H1 (cell line): ENCODE results near the gene ACTL10. TPM values are rescaled to one million over a fixed set of nuclear protein-coding genes. Genes with fewer than 3 reads are reported as not detected.

Experiments used
- CTCF ChIA-PET: fragments of 300-600 bp; sonication (Branson Sonifier 250); formaldehyde crosslinking; loops from one replicate; lab custom pipeline; 2021; ENCODE audit not compliant: partially characterized antibody; lab: Charles Lee
- POLR2A ChIA-PET: fragments of 300-600 bp; sonication (Branson Sonifier 250); formaldehyde crosslinking; loops from one replicate; lab custom pipeline; 2021; ENCODE audit warnings: inconsistent platforms; ENCODE audit not compliant: partially characterized antibody; lab: Charles Lee
- DNase-seq, 2 experiments: peaks; one replicate each; pipeline versions ENCODE4 v3.0.0 to v3.0.0-alpha.2; 2010 to 2022; ENCODE audit warnings: low spot score in 2 of 2, low read depth in 1 of 2, mixed read lengths in 1 of 2
- FAIRE-seq: peaks from 2 replicates; lab custom pipeline; 2011; peaks lifted over from hg19 to GRCh38; lab: Jason Lieb, UNC
- H2AFZ ChIP-seq: 2 replicates; pipeline ENCODE4 v1.8.1; 2012; ENCODE audit warnings: low read length, inconsistent platforms
- H2AK5ac ChIP-seq: 2 replicates; pipeline ENCODE4 v1.6.1; 2013; ENCODE audit warnings: low read depth, low read length
- H2BK120ac ChIP-seq: replicated peaks from 2 replicates; pipeline ENCODE3; 2013; ENCODE audit warnings: low read depth, low read length, inconsistent platforms
- H2BK12ac ChIP-seq: 2 replicates; pipeline ENCODE4 v1.6.1; 2013; ENCODE audit warnings: low read depth, low read length
- H2BK15ac ChIP-seq: 2 replicates; pipeline ENCODE4 v1.6.1; 2013; ENCODE audit warnings: low read length
- H2BK20ac ChIP-seq: 2 replicates; pipeline ENCODE4 v1.6.1; 2013; ENCODE audit warnings: low read length
- H2BK5ac ChIP-seq: 2 replicates; pipeline ENCODE4 v1.6.1; 2013; ENCODE audit warnings: low read depth, low read length
- H3K14ac ChIP-seq: 2 replicates; pipeline ENCODE4 v1.6.1; 2013; ENCODE audit warnings: inconsistent platforms; ENCODE audit not compliant: insufficient read length
- H3K18ac ChIP-seq: 2 replicates; pipeline ENCODE4 v1.6.1; 2013; ENCODE audit warnings: low read length; ENCODE audit errors: extremely low read depth
- H3K23ac ChIP-seq: 2 replicates; pipeline ENCODE4 v1.6.1; 2013; ENCODE audit warnings: inconsistent platforms; ENCODE audit not compliant: insufficient read length
- H3K23me2 ChIP-seq: 2 replicates; pipeline ENCODE4 v1.6.1; 2013; ENCODE audit warnings: low read depth, low read length
- H3K27ac ChIP-seq: 2 replicates; pipeline ENCODE4 v1.6.1; 2011; ENCODE audit warnings: low read depth, low read length, inconsistent platforms
- H3K27me3 ChIP-seq, 4 experiments: replicated peaks in 1 of 4; 1 replicate in 1 of 4; 2 replicates in 3 of 4; pipeline versions ENCODE4 v1.6.1 to v1.8.1; 2011 to 2013; ENCODE audit warnings: low read length in 3 of 4, mild to moderate bottlenecking in 3 of 4, inconsistent platforms in 2 of 4, mixed read lengths in 2 of 4, moderate library complexity in 1 of 4; ENCODE audit not compliant: control insufficient read depth in 3 of 4, insufficient read depth in 3 of 4; ENCODE audit errors: extremely low read depth in 1 of 4
- H3K36me3 ChIP-seq, 4 experiments: 2 replicates each; pipeline versions ENCODE4 v1.6.1 to v1.8.1; 2011 to 2013; ENCODE audit warnings: mild to moderate bottlenecking in 4 of 4, low read length in 3 of 4, moderate library complexity in 2 of 4, control low read depth in 1 of 4, inconsistent platforms in 1 of 4; ENCODE audit not compliant: insufficient read depth in 4 of 4, control insufficient read depth in 2 of 4
- H3K4ac ChIP-seq: replicated peaks from 2 replicates; pipeline ENCODE3; 2013; ENCODE audit warnings: low read length, low read depth, mixed read lengths, inconsistent platforms; ENCODE audit not compliant: insufficient read length
- H3K4me1 ChIP-seq, 4 experiments: replicated peaks in 1 of 4; 1 replicate in 1 of 4; 2 replicates in 3 of 4; pipeline versions ENCODE4 v1.6.1 to v1.8.1; 2011 to 2013; ENCODE audit warnings: low read length in 3 of 4, inconsistent platforms in 2 of 4, mixed read lengths in 1 of 4; ENCODE audit not compliant: insufficient read depth in 4 of 4, control insufficient read depth in 3 of 4
- H3K4me2 ChIP-seq, 2 experiments: 2 replicates each; pipeline versions ENCODE4 v1.6.1 to v1.8.1; 2011 to 2013; ENCODE audit warnings: low read depth in 2 of 2, low read length in 2 of 2, control low read depth in 1 of 2, inconsistent platforms in 1 of 2, mild to moderate bottlenecking in 1 of 2; ENCODE audit not compliant: insufficient read depth in 1 of 2
- H3K4me3 ChIP-seq, 4 experiments: fragments of 200-600, 300-600 bp in 1 of 4; sonication (generic), shearing (Covaris generic), sonication (Bioruptor Twin) in 1 of 4; 2 replicates each; pipeline versions ENCODE4 v1.5.1 to v1.8.1; 2011 to 2016; ENCODE audit warnings: low read length in 4 of 4, low read depth in 3 of 4, control low read depth in 2 of 4, inconsistent platforms in 2 of 4, mild to moderate bottlenecking in 2 of 4, mixed read lengths in 1 of 4, moderate library complexity in 1 of 4; ENCODE audit not compliant: insufficient read depth in 2 of 4; ENCODE audit errors: extremely low read depth in 1 of 4
- H3K56ac ChIP-seq: replicated peaks from 2 replicates; pipeline ENCODE3; 2013; ENCODE audit warnings: low read depth, mild to moderate bottlenecking, mixed read lengths, low read length, inconsistent platforms; ENCODE audit not compliant: insufficient read length
- H3K79me1 ChIP-seq: 2 replicates; pipeline ENCODE4 v1.6.1; 2013; ENCODE audit warnings: low read depth, low read length, control low read depth
- H3K79me2 ChIP-seq, 2 experiments: 2 replicates each; pipeline versions ENCODE4 v1.6.1 to v1.8.1; 2012 to 2013; ENCODE audit warnings: low read length in 2 of 2, mild to moderate bottlenecking in 2 of 2, inconsistent platforms in 1 of 2; ENCODE audit not compliant: insufficient read depth in 2 of 2, control insufficient read depth in 1 of 2
- H3K9ac ChIP-seq, 4 experiments: replicated peaks in 1 of 4; 1 replicate in 1 of 4; 2 replicates in 3 of 4; pipeline versions ENCODE4 v1.6.1 to v1.8.1; 2011 to 2013; ENCODE audit warnings: low read depth in 3 of 4, low read length in 3 of 4, control low read depth in 2 of 4, mild to moderate bottlenecking in 2 of 4, moderate library complexity in 2 of 4, inconsistent platforms in 1 of 4; ENCODE audit errors: extremely low read depth in 1 of 4
- H3K9me3 ChIP-seq, 2 experiments: 2 replicates each; pipeline versions ENCODE4 v1.6.1 to v1.8.1; 2012 to 2013; ENCODE audit warnings: mild to moderate bottlenecking in 2 of 2, moderate library complexity in 2 of 2, control low read depth in 1 of 2, inconsistent platforms in 1 of 2, low read depth in 1 of 2, low read length in 1 of 2, mixed read lengths in 1 of 2; ENCODE audit not compliant: insufficient read depth in 2 of 2
- H4K20me1 ChIP-seq, 2 experiments: replicated peaks in 1 of 2; 2 replicates each; pipeline versions ENCODE3 to v1.8.1; 2011 to 2013; ENCODE audit warnings: inconsistent platforms in 2 of 2, low read length in 2 of 2, mild to moderate bottlenecking in 1 of 2; ENCODE audit not compliant: insufficient read depth in 2 of 2, control insufficient read depth in 1 of 2
- H4K5ac ChIP-seq: 2 replicates; pipeline ENCODE4 v1.6.1; 2013; ENCODE audit warnings: low read length, low read depth, mixed read lengths, inconsistent platforms; ENCODE audit not compliant: insufficient read length
- H4K8ac ChIP-seq: 2 replicates; pipeline ENCODE4 v1.8.0; 2013; ENCODE audit warnings: mild to moderate bottlenecking, moderate library complexity, low read length, inconsistent platforms; ENCODE audit not compliant: insufficient read depth; ENCODE audit errors: extremely low read depth
- H4K91ac ChIP-seq: replicated peaks from 2 replicates; pipeline ENCODE3; 2013; ENCODE audit warnings: low read length, mixed read lengths, inconsistent platforms; ENCODE audit not compliant: insufficient read length
- FOSL1 ChIP-seq: IDR thresholded peaks from 2 replicates; pipeline ENCODE4 v1.6.1; 2011; ENCODE audit warnings: mild to moderate bottlenecking, low read depth, low read length, moderate library complexity; ENCODE audit not compliant: insufficient read depth
- GTF2F1 ChIP-seq: IDR thresholded peaks from 2 replicates; pipeline ENCODE4 v1.6.1; 2012; ENCODE audit warnings: low read depth, low read length, improper control_type of control experiment, borderline replicate concordance
- KDM1A ChIP-seq: fragments of 200-600, 300-600 bp; sonication (generic); IDR thresholded peaks from 2 replicates; pipeline ENCODE4 v1.7.1; 2016; ENCODE audit warnings: mild to moderate bottlenecking, low read length, borderline replicate concordance
- KDM5A ChIP-seq: fragments of 200-600 bp; IDR thresholded peaks from 2 replicates; pipeline ENCODE4 v1.7.1; 2012; ENCODE audit warnings: mild to moderate bottlenecking, low read length, inconsistent platforms, mixed read lengths
- SP4 ChIP-seq: IDR thresholded peaks from 2 replicates; pipeline ENCODE4 v1.6.1; 2012; ENCODE audit warnings: low read length, inconsistent platforms
- WGBS, 2 experiments: shearing (Covaris generic) in 1 of 2; methylation state at CpG; one replicate each; pipeline versions ENCODE4 v1.1.6 to v1.1.7; 2013 to 2015; ENCODE audit warnings: low lambda C conversion rate in 2 of 2, mixed read lengths in 2 of 2, inconsistent platforms in 1 of 2, low coverage in 1 of 2, missing lambda C conversion rate in 1 of 2; ENCODE audit not compliant: insufficient replicate concordance in 2 of 2, insufficient coverage in 1 of 2, insufficient read length in 1 of 2; ENCODE audit errors: extremely low coverage in 1 of 2, missing lambda C conversion rate in 1 of 2; 5-methylcytosine and 5-hydroxymethylcytosine counted together
- polyA plus RNA-seq, 7 experiments: library from polyadenylated mRNA; depleted of rRNA in 3 of 7; stranded (reverse) in 5 of 7; unstranded in 2 of 7; fragments of >200 nt in 5 of 7; fragments of 200-250 nt in 2 of 7; gene quantifications; 1 replicate in 5 of 7; 2 replicates in 1 of 7; 4 replicates in 1 of 7; pipeline versions ENCODE4 v1.2.1 to v1.2.3, GENCODE V29; 2011 to 2013; ENCODE audit warnings: missing spikeins in 2 of 7, mixed read lengths in 2 of 7
- total RNA-seq: library from RNA; stranded (reverse); fragmentation: NEBNext Ultra II Directional; extraction: Animal tissue kit (Norgen Biotek cat#: 25700); gene quantifications from 2 replicates; pipeline ENCODE4 v1.2.1, GENCODE V29; 2021

The ACTL10 gene
- total and polyA plus RNA-seq, 2 of the 8 experiments (the other 6 are each of a cell fraction or from before 2014, with no cell fraction given) = 0.26 TPM; not detected in 1

DNA sequence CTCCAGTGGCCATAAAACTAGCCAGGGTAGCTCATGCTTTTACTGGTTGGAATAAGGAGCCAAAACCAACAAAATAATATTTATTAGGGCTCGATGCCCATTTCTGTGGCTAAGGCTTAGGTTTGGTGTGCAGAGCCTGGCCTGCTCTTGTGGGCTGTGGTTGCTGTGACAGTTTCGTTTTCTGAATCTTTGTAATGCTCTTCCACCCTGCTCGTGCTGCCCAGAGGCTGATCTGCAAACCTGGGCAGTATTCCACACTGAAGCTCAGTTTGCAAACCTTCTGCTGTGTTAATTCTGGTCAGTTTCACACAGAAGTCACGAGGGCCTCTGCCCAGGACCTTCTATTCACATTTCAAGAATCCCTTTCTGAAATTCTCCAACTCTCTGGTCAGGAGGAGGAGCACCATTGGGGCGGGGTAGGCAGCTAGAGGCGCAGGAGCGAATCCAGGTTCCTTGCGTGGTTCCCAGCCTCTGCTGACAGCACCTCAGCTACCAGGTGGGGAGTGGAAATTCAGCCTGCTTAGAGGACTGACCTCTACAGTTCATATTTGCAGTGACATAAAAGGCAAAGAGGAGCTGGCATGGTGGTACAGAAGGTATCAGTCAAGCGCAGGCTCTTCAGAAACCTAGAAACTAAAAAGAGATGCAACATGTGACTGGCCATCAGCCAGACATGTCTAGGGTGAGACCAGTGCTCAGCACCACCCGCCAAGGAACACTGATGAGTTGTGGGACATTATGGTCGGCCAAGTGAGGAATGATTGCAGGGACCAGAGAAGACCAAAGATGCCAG, 18.9 kb upstream of the ACTL10 start:
- H3K27ac ChIP-seq = no peak overlapping the region
- H2BK15ac ChIP-seq = no peak overlapping the region
- H3K14ac ChIP-seq = no peak overlapping the region
- TF ChIP-seq KDM5A = no peak
- no peak for TF ChIP-seq SP4
- TF ChIP-seq FOSL1 = no peak
- no peak for TF ChIP-seq GTF2F1
- no peak for TF ChIP-seq KDM1A
- no peak overlapping the region for H2AFZ ChIP-seq
- no peak overlapping the region for H2BK20ac ChIP-seq
- no peak overlapping the region for H4K5ac ChIP-seq
- CTCF ChIA-PET = interaction anchor here (0.6 to 1.8 kb wide), 6 partner anchors 17 to 191 kb away, joined by 3 to 6 read pairs (median 4); no protein-coding TSS in a partner anchor
- FAIRE-seq (no peak), DNase-seq (no peak)
- no peak overlapping the region for H4K91ac ChIP-seq
- H3K27me3 ChIP-seq = no peaks in the 10 kb centered on the region
- H3K56ac ChIP-seq = no peak overlapping the region
- no peak overlapping the region for H2AK5ac ChIP-seq
- no peak overlapping the region for H4K8ac ChIP-seq
- H3K4ac ChIP-seq = no peak overlapping the region
- no peak overlapping the region for H3K23ac ChIP-seq
- H4K20me1 ChIP-seq = peaks cover 0 to 4% of the 10 kb centered on the region in 2 experiments
- H3K4me3 ChIP-seq = no peak overlapping the region
- H3K9me3 ChIP-seq = no peaks in the 10 kb centered on the region
- H3K18ac ChIP-seq = no peak overlapping the region
- 90% methylated on average over 11 of the region's 11 CpGs; no CpG with 5 or more reads in 1 of the 2 experiments for WGBS, 2 experiments
- no peaks in the 10 kb centered on the region for H3K79me2 ChIP-seq
- H3K4me2 ChIP-seq = no peak overlapping the region
- peaks cover 0 to 11% (median 0%) of the 10 kb centered on the region in 4 experiments; a peak in 2 of 8 replicates for H3K36me3 ChIP-seq
- H3K4me1 ChIP-seq = no peaks in the 10 kb centered on the region; a peak in 1 of 7 replicates
- no peak overlapping the region for H2BK12ac ChIP-seq
- H2BK120ac ChIP-seq = no peak overlapping the region
- H2BK5ac ChIP-seq = no peak overlapping the region
- POLR2A ChIA-PET = interaction anchor here (0.6 to 1.6 kb wide), 4 partner anchors 11 to 189 kb away, joined by 3 to 6 read pairs (median 3); no protein-coding TSS in a partner anchor
- no peaks in the 10 kb centered on the region for H3K79me1 ChIP-seq
- H3K9ac ChIP-seq = no peak overlapping the region
- no peaks in the 10 kb centered on the region for H3K23me2 ChIP-seq
